Fibroblast of the aortic adventitia (primary cell): ENCODE results near the gene BNIP5. TPM values are rescaled to one million over a fixed set of nuclear protein-coding genes. Genes with fewer than 3 reads are reported as not detected.

ENCODE experiments used
- DNase-seq: peaks from one replicate; pipeline ENCODE4 v3.0.0-alpha.2; 2010; ENCODE audit warnings: low read depth
- H3K4me3 ChIP-seq: 2 replicates; pipeline ENCODE4 v1.5.1; 2011; ENCODE audit warnings: low read depth, mild to moderate bottlenecking, control low read depth, low read length, moderate library complexity
- total RNA-seq: library from RNA; depleted of rRNA; stranded (reverse); fragments of >200 nt; gene quantifications from 2 replicates; pipeline ENCODE4 v1.2.3, GENCODE V29; 2012; ENCODE audit warnings: low replicate concordance
- TF ChIP-seq, protein P1 (sequence below): IDR thresholded peaks from 2 replicates; pipeline ENCODE4 v1.5.1; 2011; ENCODE audit warnings: mild to moderate bottlenecking, low read length, control low read depth, inconsistent platforms; ENCODE audit not compliant: insufficient read depth

The BNIP5 gene
- total RNA-seq, 1 donor = not detected

DNA sequence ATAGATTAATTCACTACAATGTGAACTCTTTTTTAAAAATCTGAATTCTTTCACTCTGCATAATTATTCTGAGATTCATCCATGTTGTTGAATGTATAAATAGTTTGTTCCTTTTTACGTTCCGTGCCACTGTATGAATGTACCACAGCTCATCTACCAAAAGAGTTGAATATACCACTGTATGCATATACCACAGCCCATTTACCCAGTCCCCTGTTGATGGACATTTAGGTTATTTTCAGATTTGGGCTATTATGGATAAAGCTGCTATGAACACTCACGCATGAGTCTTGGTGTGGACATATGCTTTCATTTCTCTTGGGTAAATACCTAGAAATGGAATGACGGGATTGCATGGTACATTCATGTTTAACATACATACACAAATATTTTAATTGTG lies 38.7 kb downstream of the BNIP5 start:
- H3K4me3 ChIP-seq = no peak overlapping the region
- TF ChIP-seq, protein P1, sequence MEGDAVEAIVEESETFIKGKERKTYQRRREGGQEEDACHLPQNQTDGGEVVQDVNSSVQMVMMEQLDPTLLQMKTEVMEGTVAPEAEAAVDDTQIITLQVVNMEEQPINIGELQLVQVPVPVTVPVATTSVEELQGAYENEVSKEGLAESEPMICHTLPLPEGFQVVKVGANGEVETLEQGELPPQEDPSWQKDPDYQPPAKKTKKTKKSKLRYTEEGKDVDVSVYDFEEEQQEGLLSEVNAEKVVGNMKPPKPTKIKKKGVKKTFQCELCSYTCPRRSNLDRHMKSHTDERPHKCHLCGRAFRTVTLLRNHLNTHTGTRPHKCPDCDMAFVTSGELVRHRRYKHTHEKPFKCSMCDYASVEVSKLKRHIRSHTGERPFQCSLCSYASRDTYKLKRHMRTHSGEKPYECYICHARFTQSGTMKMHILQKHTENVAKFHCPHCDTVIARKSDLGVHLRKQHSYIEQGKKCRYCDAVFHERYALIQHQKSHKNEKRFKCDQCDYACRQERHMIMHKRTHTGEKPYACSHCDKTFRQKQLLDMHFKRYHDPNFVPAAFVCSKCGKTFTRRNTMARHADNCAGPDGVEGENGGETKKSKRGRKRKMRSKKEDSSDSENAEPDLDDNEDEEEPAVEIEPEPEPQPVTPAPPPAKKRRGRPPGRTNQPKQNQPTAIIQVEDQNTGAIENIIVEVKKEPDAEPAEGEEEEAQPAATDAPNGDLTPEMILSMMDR = no peak
- no peak for DNase-seq

DNA sequence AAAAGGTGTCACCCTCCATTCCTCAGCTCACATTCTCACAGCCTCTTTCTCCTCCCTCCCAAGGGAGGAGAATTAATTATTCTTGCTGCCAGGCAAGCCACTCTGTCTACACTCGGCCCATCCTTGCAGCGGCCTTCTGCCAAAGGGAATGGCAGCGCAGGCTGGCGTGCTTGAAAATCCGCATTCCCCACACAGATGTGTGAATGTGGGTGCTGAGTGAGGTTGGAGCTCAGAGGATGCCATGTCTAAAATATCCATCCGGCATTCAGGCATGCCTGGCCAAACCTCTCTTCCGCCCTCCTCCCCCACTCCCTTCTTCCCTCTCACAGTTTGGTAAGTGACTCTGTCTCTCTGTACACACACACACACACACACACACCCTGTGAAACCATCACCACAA lies 39.2 kb downstream of the BNIP5 start:
- DNase-seq = no peak
- H3K4me3 ChIP-seq = no peak overlapping the region
- TF ChIP-seq, protein P1 = no peak

DNA sequence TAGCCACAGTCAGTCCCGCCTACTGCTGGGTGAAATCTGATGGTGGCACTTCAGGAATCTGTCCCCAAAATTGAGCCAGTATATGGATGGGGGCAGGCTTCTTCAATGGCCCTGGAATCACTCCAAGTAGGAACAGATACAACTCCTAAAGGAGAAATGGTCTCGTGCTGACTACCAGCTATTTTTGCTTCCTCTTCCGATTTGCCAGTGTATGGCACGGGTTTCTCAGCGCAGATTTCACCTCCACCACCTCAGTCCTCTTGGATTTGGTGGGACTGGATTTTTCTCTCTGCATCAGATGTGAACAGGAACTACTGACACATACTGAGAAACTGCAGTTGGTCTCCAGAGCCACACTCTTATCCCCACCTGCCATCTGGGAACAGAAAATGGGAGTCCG lies 39.6 kb downstream of the BNIP5 start:
- H3K4me3 ChIP-seq = no peak overlapping the region
- DNase-seq = no peak
- TF ChIP-seq, protein P1 = no peak

DNA sequence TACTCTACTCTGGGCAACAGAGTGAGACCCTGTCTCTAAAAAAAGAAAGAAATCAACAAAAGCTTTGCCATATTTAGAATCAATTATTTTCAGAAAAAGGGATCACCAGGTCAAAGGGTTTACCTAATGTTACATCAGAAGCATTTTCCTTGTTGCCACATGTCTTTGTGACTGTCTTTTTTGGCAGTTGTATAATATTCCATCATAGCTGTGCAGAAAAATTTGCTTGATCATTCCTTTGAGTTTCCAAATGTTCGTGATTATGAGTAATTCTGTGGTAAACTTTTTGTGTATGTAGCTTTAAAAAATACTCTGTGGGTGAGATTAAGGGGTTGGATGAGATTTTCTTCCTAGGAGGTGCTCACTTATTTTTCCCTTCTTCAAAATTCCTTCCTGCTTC lies 40.4 kb downstream of the BNIP5 start:
- no peak overlapping the region for H3K4me3 ChIP-seq
- DNase-seq = peak; percentile 85
- TF ChIP-seq, protein P1 = no peak

DNA sequence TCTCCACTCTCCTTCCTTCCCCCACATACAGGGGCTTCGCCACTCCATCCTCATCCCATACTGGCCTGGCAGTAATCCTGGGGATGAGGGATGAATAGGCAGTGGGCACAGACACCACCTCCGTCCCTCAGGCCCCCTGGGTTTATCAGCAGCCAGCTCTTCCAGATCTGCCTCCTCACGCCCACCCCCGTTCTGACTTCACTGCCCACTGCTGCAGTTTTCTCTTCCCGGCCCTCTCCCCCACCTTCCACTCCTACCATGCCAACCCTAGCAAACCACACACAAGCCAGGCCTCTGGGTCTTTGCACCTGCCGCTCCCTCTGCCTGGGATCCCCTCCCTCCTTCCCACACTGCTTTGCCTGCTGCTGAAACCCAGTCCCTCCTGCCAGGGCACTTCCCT lies 44.5 kb downstream of the BNIP5 start:
- TF ChIP-seq, protein P1 = no peak
- no peak overlapping the region for H3K4me3 ChIP-seq
- DNase-seq = no peak

DNA sequence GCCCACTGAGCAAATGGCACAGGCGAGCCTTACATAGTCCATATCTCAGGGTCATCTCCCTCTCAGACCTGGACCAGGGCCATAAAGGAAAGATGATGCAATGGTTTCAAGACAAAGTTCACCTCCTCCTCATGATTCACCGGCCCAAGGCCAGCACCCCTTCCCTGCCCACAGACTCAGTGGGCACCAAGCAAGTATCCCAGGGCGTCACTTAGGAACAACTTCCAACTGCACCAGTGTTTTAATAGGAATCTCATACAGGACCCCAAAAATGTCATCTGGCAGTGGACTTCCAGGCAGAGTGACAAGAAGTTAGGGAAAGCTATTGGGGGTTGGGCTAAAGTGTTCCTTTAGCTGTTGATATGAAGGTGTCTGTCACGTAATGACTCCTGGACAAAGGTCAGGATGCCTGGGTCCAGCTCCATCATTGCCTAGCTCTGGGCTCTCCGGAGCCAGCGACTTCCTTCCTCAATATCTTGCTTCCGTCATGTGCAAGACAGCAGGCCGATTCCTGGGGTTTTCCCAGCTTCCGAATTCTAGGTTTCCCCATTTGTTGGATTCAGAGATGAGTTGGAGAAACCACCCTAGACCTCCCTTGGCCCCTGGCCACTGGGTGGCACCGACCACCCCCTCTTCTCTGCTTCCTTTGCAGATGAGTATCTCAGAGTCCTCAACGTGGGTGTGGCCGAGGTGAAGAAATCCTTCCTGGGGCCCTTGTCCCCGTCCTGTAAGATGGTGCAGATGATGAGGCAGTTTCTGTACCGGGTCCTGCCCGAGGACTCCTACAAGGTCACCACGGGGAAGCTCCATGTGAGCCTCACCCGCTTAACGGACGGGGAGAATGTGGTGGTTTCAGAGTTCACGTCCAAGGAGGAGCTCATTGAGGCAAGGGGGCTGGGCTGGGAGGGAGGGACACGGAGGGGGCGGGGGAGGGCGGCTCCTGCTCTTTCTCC lies 45.7 kb downstream of the BNIP5 start:
- TF ChIP-seq, protein P1 = no peak
- peak; percentile 40 for DNase-seq
- H3K4me3 ChIP-seq = no peak overlapping the region
